T-helper 9 cell (primary cell): ENCODE measurements around the gene RTCB.
"Not testable (repeated sequence)": the region's sequence is repeated elsewhere in the genome, so short reads cannot be mapped to it uniquely, and the experiment has no call there.

Experiments used
- DNase-seq: peaks from one replicate; pipeline ENCODE4 v3.0.0-alpha.2; 2020

RTCB gene

GRCh38 chr22:32385681-32386080 is 26.4 kb downstream of the RTCB start:
- DNase-seq, result no peak

GRCh38 chr22:32380991-32381390 is 31.1 kb downstream of the RTCB start:
- DNase-seq, result no peak

- no peak for DNase-seq
These were observed 33.3 kb downstream of the RTCB start for GRCh38 chr22:32378707-32379272.

- DNase-seq, result no peak
These were observed 35.4 kb downstream of the RTCB start for GRCh38 chr22:32376681-32377080.

GRCh38 chr22:32375678-32376450 is 36.2 kb downstream of the RTCB start:
- no peak for DNase-seq

GRCh38 chr22:32364210-32364609 is 47.8 kb downstream of the RTCB start:
- DNase-seq, result no peak

- no peak for DNase-seq
These were observed 50.8 kb downstream of the RTCB start for GRCh38 chr22:32361257-32361656.

- DNase-seq, result not testable (repeated sequence)
These were observed 52.0 kb downstream of the RTCB start for GRCh38 chr22:32360096-32360495.

- not testable (repeated sequence) for DNase-seq
These were observed 54.5 kb downstream of the RTCB start, which contains the start of gene RFPL3 for GRCh38 chr22:32357567-32357966. RFPL3 (plus strand) TSS chr22:32357867; CDS start chr22:32358072, 205 bp downstream.

- DNase-seq, result no peak
These were observed 56.3 kb downstream of the RTCB start for GRCh38 chr22:32355760-32356159.

GRCh38 chr22:32354360-32355351 is 57.4 kb downstream of the RTCB start:
- DNase-seq, result no peak

GRCh38 chr22:32353840-32354239 is 58.2 kb downstream of the RTCB start:
- no peak for DNase-seq

GRCh38 chr22:32353292-32353691 is 58.8 kb downstream of the RTCB start:
- DNase-seq, result no peak

GRCh38 chr22:32352681-32353080 is 59.4 kb downstream of the RTCB start:
- DNase-seq, result no peak

GRCh38 chr22:32351875-32352274 is 60.2 kb downstream of the RTCB start:
- not testable (repeated sequence) for DNase-seq

GRCh38 chr22:32348031-32348611 is 63.9 kb downstream of the RTCB start:
- no peak for DNase-seq

- no peak for DNase-seq
These were observed 68.1 kb downstream of the RTCB start for GRCh38 chr22:32343941-32344340.

GRCh38 chr22:32342977-32343376 is 69.1 kb downstream of the RTCB start:
- no peak for DNase-seq

GRCh38 chr22:32341122-32341740 is 70.8 kb downstream of the RTCB start:
- no peak for DNase-seq

- DNase-seq, result no peak
These were observed 71.6 kb downstream of the RTCB start for GRCh38 chr22:32340411-32340810.

GRCh38 chr22:32339190-32340012 is 72.6 kb downstream of the RTCB start:
- no peak for DNase-seq
